GM12878 (cell line): ENCODE data around the gene YIPF4. TPM values are rescaled to one million over a fixed set of nuclear protein-coding genes. Genes with fewer than 3 reads are reported as not detected.

Source experiments
- ATAC-seq: fragments of 200-7000 bp; cut with Tn5 transposase; 3 replicates; pipeline ENCODE4 v1.9.1; 2020; ENCODE audit warnings: mild to moderate bottlenecking, moderate library complexity
- BruUV-seq: library from RNA; stranded (reverse); fragments of 400-500 nt; replicated peaks from 2 replicates; lab custom pipeline; 2021; lab: Mats Ljungman, UMichigan
- CTCF ChIA-PET: fragments of 300-600 bp; sonication (Branson Sonifier 250); formaldehyde crosslinking; extraction: SDS; loops from one replicate; lab custom pipeline; 2021; ENCODE audit warnings: inconsistent platforms; lab: Yijun Ruan, JAX
- POLR2A ChIA-PET: fragments of 350-600 bp; formaldehyde crosslinking; extraction: SDS; loops from one replicate; lab custom pipeline; 2021; ENCODE audit warnings: inconsistent platforms; lab: Charles Lee
- RAD21 ChIA-PET: fragments of 300-600 bp; sonication (Branson Sonifier 250); formaldehyde crosslinking; loops from one replicate; lab custom pipeline; 2023; ENCODE audit warnings: antibody characterized with exemption; ENCODE audit not compliant: unreplicated experiment; lab: Charles Lee
- SMC1A ChIA-PET: fragments of 300-600 bp; sonication (Branson Sonifier 250); formaldehyde crosslinking; loops from one replicate; lab custom pipeline; 2023; ENCODE audit not compliant: unreplicated experiment, uncharacterized antibody; lab: Charles Lee
- DNase-seq: peaks from one replicate; pipeline ENCODE4 v3.0.0-alpha.2; 2011; ENCODE audit warnings: low read depth, low spot score
- FAIRE-seq: peaks from 3 replicates; lab custom pipeline; 2011; peaks lifted over from hg19 to GRCh38; lab: Jason Lieb, UNC
- H2AFZ ChIP-seq: 2 replicates; pipeline ENCODE4 v1.6.0; 2011; ENCODE audit warnings: low read depth, low read length, control low read depth; ENCODE audit not compliant: control insufficient read depth
- H3K27ac ChIP-seq: 2 replicates; pipeline ENCODE4 v1.5.1; 2011; ENCODE audit warnings: control low read depth; ENCODE audit not compliant: control insufficient read depth, insufficient read depth
- H3K27me3 ChIP-seq, 2 experiments: replicated peaks in 1 of 2; 2 replicates each; pipeline versions ENCODE4 v1.6.0 to v1.6.1; 2011; ENCODE audit warnings: low read length in 1 of 2; ENCODE audit not compliant: control insufficient read depth in 2 of 2, insufficient read depth in 2 of 2
- H3K36me3 ChIP-seq, 2 experiments: 2 replicates each; pipeline ENCODE4 v1.5.1; 2011; ENCODE audit warnings: low read length in 1 of 2; ENCODE audit not compliant: control insufficient read depth in 2 of 2, insufficient read depth in 2 of 2
- H3K4me1 ChIP-seq: 2 replicates; pipeline ENCODE4 v1.6.1; 2011; ENCODE audit warnings: mild to moderate bottlenecking, low read length, moderate library complexity, mixed read lengths; ENCODE audit not compliant: control insufficient read depth, insufficient read depth
- H3K4me2 ChIP-seq: 2 replicates; pipeline ENCODE4 v1.6.0; 2011; ENCODE audit warnings: control low read depth; ENCODE audit not compliant: control insufficient read depth, insufficient read depth
- H3K4me3 ChIP-seq: fragments of 200-600 bp; sonication (generic); 2 replicates; pipeline ENCODE4 v1.5.1; 2016
- H3K79me2 ChIP-seq: 2 replicates; pipeline ENCODE4 v1.6.0; 2011; ENCODE audit warnings: low read length; ENCODE audit not compliant: control insufficient read depth, insufficient read depth
- H3K9ac ChIP-seq: 2 replicates; pipeline ENCODE4 v1.8.0; 2011; ENCODE audit warnings: low read length, control low read depth, mixed read lengths; ENCODE audit not compliant: control insufficient read depth, insufficient read depth
- H3K9me3 ChIP-seq: replicated peaks from 3 replicates; pipeline ENCODE4 v1.5.1; 2011; ENCODE audit warnings: mild to moderate bottlenecking, low read length; ENCODE audit not compliant: control insufficient read depth, insufficient read depth
- H4K20me1 ChIP-seq: 2 replicates; pipeline ENCODE4 v1.6.0; 2011; ENCODE audit not compliant: control insufficient read depth, insufficient read depth
- BHLHE40 ChIP-seq, 2 experiments: fragments of 450-650 bp in 1 of 2; IDR thresholded peaks; 2 replicates each; pipeline ENCODE4 v1.6.1; 2011 to 2017; ENCODE audit warnings: low read depth in 2 of 2, borderline replicate concordance in 1 of 2, improper control_type of control experiment in 1 of 2, low read length in 1 of 2, mild to moderate bottlenecking in 1 of 2
- CTCF ChIP-seq, 3 experiments: IDR thresholded peaks in 2 of 3; conservative IDR thresholded peaks in 1 of 3; 2 replicates each; pipeline ENCODE4 v1.5.1; 2011; ENCODE audit warnings: low read depth in 3 of 3, low read length in 3 of 3, mild to moderate bottlenecking in 3 of 3, control low read depth in 2 of 3, moderate library complexity in 2 of 3, inconsistent platforms in 1 of 3, mixed read lengths in 1 of 3; ENCODE audit not compliant: control insufficient read depth in 2 of 3, insufficient read depth in 1 of 3; ENCODE audit errors: extremely low read depth in 1 of 3
- GATAD2B ChIP-seq: fragments of 450-650 bp; conservative IDR thresholded peaks from 2 replicates; pipeline ENCODE4 v1.6.1; 2017; ENCODE audit warnings: low read depth, mild to moderate bottlenecking, moderate library complexity
- HDAC2 ChIP-seq: fragments of 200-600 bp; sonication (generic); IDR thresholded peaks from 2 replicates; pipeline ENCODE4 v1.6.1; 2017
- NFYA ChIP-seq: IDR thresholded peaks from 2 replicates; pipeline ENCODE4 v1.6.1; 2011; ENCODE audit warnings: low read depth, mild to moderate bottlenecking, low read length, improper control_type of control experiment, borderline replicate concordance
- NR2C2 ChIP-seq: IDR thresholded peaks from 2 replicates; pipeline ENCODE4 v1.6.1; 2011; ENCODE audit warnings: borderline replicate concordance, low read depth; ENCODE audit not compliant: control insufficient read depth, insufficient read length
- PRDM15 ChIP-seq: fragments of 450-650 bp; formaldehyde crosslinking; IDR thresholded peaks from 2 replicates; pipeline ENCODE4 v1.4.0; 2020; ENCODE audit warnings: mild to moderate bottlenecking, moderate library complexity
- REST ChIP-seq: IDR thresholded peaks from 2 replicates; pipeline ENCODE4 v1.6.1; 2012; ENCODE audit warnings: mild to moderate bottlenecking, low read depth, low read length
- SMAD5 ChIP-seq: IDR thresholded peaks from 2 replicates; pipeline ENCODE4 v1.6.1; 2016; ENCODE audit warnings: antibody characterized with exemption, low read depth
- SMC3 ChIP-seq: IDR thresholded peaks from 2 replicates; pipeline ENCODE4 v1.6.1; 2011; ENCODE audit warnings: low read length, improper control_type of control experiment, borderline replicate concordance
- TCF3 ChIP-seq: IDR thresholded peaks from 2 replicates; pipeline ENCODE4 v1.6.1; 2012; ENCODE audit warnings: low read depth, mild to moderate bottlenecking, low read length, borderline replicate concordance; ENCODE audit not compliant: insufficient read depth
- ZNF384 ChIP-seq: IDR thresholded peaks from 2 replicates; pipeline ENCODE4 v1.6.1; 2012; ENCODE audit warnings: low read depth, mild to moderate bottlenecking, low read length, improper control_type of control experiment, borderline replicate concordance
- WGBS: methylation state at CpG from one replicate; pipeline ENCODE4 v1.1.6; 2016; ENCODE audit warnings: low lambda C conversion rate; ENCODE audit not compliant: insufficient replicate concordance, insufficient coverage; ENCODE audit errors: missing lambda C conversion rate; 5-methylcytosine and 5-hydroxymethylcytosine counted together
- in situ Hi-C: fragments of 300-500 bp; cut with MboI; formaldehyde crosslinking; loops from 9 replicates; pipeline ENCODE4 v1.14.3; 2018; ENCODE audit warnings: mixed read lengths
- intact Hi-C: fragments of 100-400 bp; cut with micrococcal nuclease; formaldehyde crosslinking; loops from one replicate; pipeline ENCODE4 v1.14.2; 2022; ENCODE audit not compliant: unreplicated experiment
- polyA plus RNA-seq, 11 experiments: library from polyadenylated mRNA; depleted of rRNA in 4 of 11; unstranded in 6 of 11; stranded (reverse) in 5 of 11; fragments of >200 nt; fragmentation: Nextera tagmentation in 4 of 11; fragmentation: Illumina TruSeq in 1 of 11; extraction: Ambion mirVana in 4 of 11; extraction: Trizol in 1 of 11; gene quantifications; 1 replicate in 1 of 11; 2 replicates in 10 of 11; pipeline versions ENCODE4 v1.2.1 to v1.2.3, GENCODE V29; 2011 to 2016; ENCODE audit warnings: inconsistent platforms in 2 of 11, missing spikeins in 2 of 11, low read depth in 1 of 11
- total RNA-seq, 4 experiments: library from RNA; depleted of rRNA in 3 of 4; stranded (reverse); fragments of >200 nt in 3 of 4; fragmentation: Illumina TruSeq in 1 of 4; extraction: Trizol in 1 of 4; gene quantifications; 2 replicates each; pipeline versions ENCODE4 v1.2.1 to v1.2.3, GENCODE V29; 2013 to 2021

YIPF4 gene
- total and polyA plus RNA-seq, 10 of the 15 experiments (the other 5 are each of a cell fraction or from before 2014, with no cell fraction given): 2.8 to 60.4 (median 11.1) TPM

GRCh38 chr2:32237996-32238395 is 39.7 kb upstream of the YIPF4 start (continued):
- TF ChIP-seq NFYA (no peak), HDAC2 (no peak), BHLHE40 (IDR thresholded peaks at IDR 0.05; ENCODE audit: borderline replicate concordance in 1 of 2, low read depth in 2 of 2, low read length in 1 of 2) (no peak), GATAD2B (no peak), TCF3 (no peak), SMAD5 (no peak), ZNF384 (no peak)

- DNase-seq (no peak), FAIRE-seq (no peak), ATAC-seq (no peak)
- Histone ChIP-seq H3K9me3 (no peaks in the 10 kb centered on the region), H3K4me1 (no peaks in the 10 kb centered on the region), H3K4me2 (no peak overlapping the region), H3K27ac (no peak overlapping the region), H3K27me3 (no peaks in the 10 kb centered on the region), H3K4me3 (no peak overlapping the region), H2AFZ (no peak overlapping the region), H4K20me1 (no peaks in the 10 kb centered on the region), H3K9ac (no peak overlapping the region), H3K36me3 (no peaks in the 10 kb centered on the region), H3K79me2 (no peaks in the 10 kb centered on the region)
- 94% methylated on average over 3 of the region's 3 CpGs for WGBS
- BruUV-seq: no TSS peak
- CTCF ChIA-PET: no interaction called here
- POLR2A ChIA-PET: no interaction called here
- RAD21 ChIA-PET: no interaction called here
- in situ Hi-C loops (no loop called here), intact Hi-C loops (no loop called here)
- SMC1A ChIA-PET: no interaction called here
- TF ChIP-seq SMC3: no peak
- no peak for TF ChIP-seq REST
- no peak for TF ChIP-seq NR2C2
- no peak for TF ChIP-seq CTCF (IDR thresholded peaks at IDR 0.05 in 2 of 3, conservative IDR thresholded peaks at IDR 0.05 in 1 of 3; ENCODE audit: control insufficient read depth in 2 of 3, extremely low read depth in 1 of 3, insufficient read depth in 1 of 3, low read depth in 3 of 3, low read length in 3 of 3)
- TF ChIP-seq PRDM15 (CRISPR knock-in tag): no peak
- no peak for TF ChIP-seq HDAC2
Measured at GRCh38 chr2:32242331-32242730, 35.4 kb upstream of the YIPF4 start.
